ENCODE data around the gene ELOF1. TPM values are rescaled to one million over a fixed set of nuclear protein-coding genes. Genes with fewer than 3 reads are reported as not detected.
A peak's percentile ranks its signal among the peaks of the same experiment; 100 is the strongest.

The ELOF1 gene
- total and polyA plus RNA-seq, 2 of the 13 experiments (the other 11 are each of a cell fraction or from before 2014, with no cell fraction given), result 14.5 to 43.2 TPM

DNA sequence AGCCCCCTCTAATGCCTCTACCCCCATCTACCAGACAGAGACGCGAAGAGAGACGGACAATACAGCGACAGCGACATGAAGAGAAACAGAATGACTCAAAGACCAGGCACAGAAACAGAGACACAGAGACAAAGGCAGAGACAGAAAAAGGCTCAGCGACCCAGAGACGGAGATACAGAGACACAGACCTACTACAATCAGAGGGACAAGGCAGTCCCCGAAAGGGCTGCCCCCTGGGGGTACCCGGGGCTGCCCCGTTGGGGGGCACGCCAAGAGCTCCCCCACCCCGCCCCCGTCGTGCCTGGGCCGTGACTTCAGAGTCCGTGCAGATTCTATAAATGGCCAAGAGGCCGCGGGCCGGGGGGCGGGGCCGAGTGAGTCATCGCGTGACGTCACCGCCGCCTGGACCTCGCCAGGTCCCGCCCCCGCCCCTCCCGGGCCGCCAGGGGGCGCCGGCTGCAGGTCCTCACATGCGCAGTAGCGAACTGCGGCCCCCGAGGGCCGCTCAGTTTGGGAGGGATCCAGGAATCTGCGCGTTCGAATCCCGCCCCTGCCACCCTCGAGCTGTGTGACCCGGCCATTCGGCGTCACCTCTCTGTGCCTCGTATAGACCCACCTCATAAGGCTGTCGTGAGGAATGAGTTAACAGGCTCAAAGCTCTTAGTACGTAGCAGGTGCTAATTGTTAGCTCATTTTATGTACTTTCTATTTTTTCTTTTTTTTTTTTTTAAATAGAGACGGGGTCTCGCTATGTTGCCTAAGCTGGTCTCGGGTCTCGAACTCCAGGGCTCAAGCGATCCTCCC, 23.0 kb downstream of the ELOF1 start:
- H3K36me3 ChIP-seq (replicated peaks in 1 of 2; ENCODE audit: control insufficient read depth in 1 of 2, insufficient read depth in 2 of 2, low read length in 2 of 2), result no peaks in the 10 kb centered on the region
- peak overlapping the region; percentile 40; the same call in 1 of the 2 replicates for H3K9ac ChIP-seq (ENCODE audit: insufficient read depth, low read depth, low read length)
- DNase-seq (ENCODE audit: low spot score) (peak; percentile 68), ATAC-seq (peak; percentile 72), FAIRE-seq (peak; percentile 46)
- H2AFZ ChIP-seq (ENCODE audit: low read length), result peak overlapping the region; percentile 51
- H4K20me1 ChIP-seq (ENCODE audit: insufficient read depth, low read length), result no peaks in the 10 kb centered on the region
- H3K79me2 ChIP-seq (ENCODE audit: insufficient read depth, low read length), result no peaks in the 10 kb centered on the region
- peak overlapping the region; percentile 73 for H3K4me2 ChIP-seq (ENCODE audit: low read depth, low read length)
- H3K4me3 ChIP-seq (replicated peaks in 1 of 3; ENCODE audit: insufficient read depth in 1 of 3, low read depth in 2 of 3, low read length in 3 of 3), result peak overlapping the region; percentile 18 to 69 (median 47); a peak in 5 of 6 replicates
- no TSS peak for BruUV-seq (replicated peaks)
- H3K27me3 ChIP-seq (ENCODE audit: control insufficient read depth in 1 of 2, insufficient read depth in 2 of 2, low read length in 2 of 2), result peaks cover 0 to 4% of the 10 kb centered on the region in 2 experiments; a peak in 1 of 5 replicates
- H3K27ac ChIP-seq (ENCODE audit: extremely low read length, insufficient read depth, low read length), result no peak overlapping the region
- H3K4me1 ChIP-seq (ENCODE audit: insufficient read depth, low read length), result peaks cover 29% of the 10 kb centered on the region
- ChIA-PET CTCF (ENCODE audit: low intra/inter-chr PET ratio, low total read pairs) (interaction anchor here (1.4 kb wide), 1 partner anchor 52 kb away, joined by 6 read pairs; no protein-coding TSS in a partner anchor), POLR2A (interaction anchor here (0.6 kb wide), 1 partner anchor 12 kb away, joined by 3 read pairs; no protein-coding TSS in a partner anchor)
- intact Hi-C loops (cut with micrococcal nuclease; ENCODE audit: unreplicated experiment), result loop anchor here (2.0 kb wide), 1 partner anchor 51 kb away; no protein-coding TSS in a partner anchor
- WGBS (ENCODE audit: low lambda C conversion rate), result 28% methylated on average over 26 of the region's 54 CpGs
- in situ Hi-C loops (cut with HindIII; ENCODE audit: extremely low pct_ligation_motif_present, low pct_unique_long_range_greater_than_20kb), result no loop called here
- no peaks in the 10 kb centered on the region for H3K9me3 ChIP-seq (ENCODE audit: low read length)
- peak; percentile 54 for TF ChIP-seq TAF15 (IDR thresholded peaks at IDR 0.05; ENCODE audit: low read depth, low read length, poor library complexity, severe bottlenecking)
- peak; percentile 87 for TF ChIP-seq SP4 (CRISPR knock-in tag; IDR thresholded peaks at IDR 0.05)
- 0 out of 2 replicates have a peak, but pooled peaks have one; percentile 59 for TF ChIP-seq DNMT3B (CRISPR knock-in tag; conservative IDR thresholded peaks at IDR 0.05)
- peak; percentile 38; the same call in 1 of the 2 replicates for TF ChIP-seq MYC (CRISPR knock-in tag; IDR thresholded peaks at IDR 0.05; ENCODE audit: borderline replicate concordance)
- TF ChIP-seq SALL2 (CRISPR knock-in tag; IDR thresholded peaks at IDR 0.05), result 0 out of 2 replicates have a peak, but pooled peaks have one; percentile 77
- 0 out of 2 replicates have a peak, but pooled peaks have one; percentile 57 for TF ChIP-seq ZFP82 (CRISPR knock-in tag; IDR thresholded peaks at IDR 0.05; ENCODE audit: borderline replicate concordance)
- peak; percentile 51; the same call in 1 of the 2 replicates for TF ChIP-seq MEIS2 (CRISPR knock-in tag; IDR thresholded peaks at IDR 0.05)
- no peak for TF ChIP-seq ZNF10 (CRISPR knock-in tag; IDR thresholded peaks at IDR 0.05; ENCODE audit: borderline replicate concordance, low read depth)
- TF ChIP-seq, protein P1, sequence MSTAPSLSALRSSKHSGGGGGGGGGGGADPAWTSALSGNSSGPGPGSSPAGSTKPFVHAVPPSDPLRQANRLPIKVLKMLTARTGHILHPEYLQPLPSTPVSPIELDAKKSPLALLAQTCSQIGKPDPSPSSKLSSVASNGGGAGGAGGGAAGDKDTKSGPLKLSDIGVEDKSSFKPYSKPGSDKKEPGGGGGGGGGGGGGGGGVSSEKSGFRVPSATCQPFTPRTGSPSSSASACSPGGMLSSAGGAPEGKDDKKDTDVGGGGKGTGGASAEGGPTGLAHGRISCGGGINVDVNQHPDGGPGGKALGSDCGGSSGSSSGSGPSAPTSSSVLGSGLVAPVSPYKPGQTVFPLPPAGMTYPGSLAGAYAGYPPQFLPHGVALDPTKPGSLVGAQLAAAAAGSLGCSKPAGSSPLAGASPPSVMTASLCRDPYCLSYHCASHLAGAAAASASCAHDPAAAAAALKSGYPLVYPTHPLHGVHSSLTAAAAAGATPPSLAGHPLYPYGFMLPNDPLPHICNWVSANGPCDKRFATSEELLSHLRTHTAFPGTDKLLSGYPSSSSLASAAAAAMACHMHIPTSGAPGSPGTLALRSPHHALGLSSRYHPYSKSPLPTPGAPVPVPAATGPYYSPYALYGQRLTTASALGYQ (CRISPR knock-in tag; IDR thresholded peaks at IDR 0.05), result 0 out of 2 replicates have a peak, but pooled peaks have one; percentile 28
- TF ChIP-seq YEATS2 (CRISPR knock-in tag; IDR thresholded peaks at IDR 0.05; ENCODE audit: borderline replicate concordance), result peak; percentile 43; the same call in 1 of the 2 replicates
- TF ChIP-seq ADNP (CRISPR knock-in tag; IDR thresholded peaks at IDR 0.05), result peak; percentile 93
- TF ChIP-seq STAT5B (CRISPR knock-in tag; IDR thresholded peaks at IDR 0.05), result no peak
- peak; percentile 35 for TF ChIP-seq CBX1 (IDR thresholded peaks at IDR 0.05; ENCODE audit: low read depth)
- TF ChIP-seq, protein P2, sequence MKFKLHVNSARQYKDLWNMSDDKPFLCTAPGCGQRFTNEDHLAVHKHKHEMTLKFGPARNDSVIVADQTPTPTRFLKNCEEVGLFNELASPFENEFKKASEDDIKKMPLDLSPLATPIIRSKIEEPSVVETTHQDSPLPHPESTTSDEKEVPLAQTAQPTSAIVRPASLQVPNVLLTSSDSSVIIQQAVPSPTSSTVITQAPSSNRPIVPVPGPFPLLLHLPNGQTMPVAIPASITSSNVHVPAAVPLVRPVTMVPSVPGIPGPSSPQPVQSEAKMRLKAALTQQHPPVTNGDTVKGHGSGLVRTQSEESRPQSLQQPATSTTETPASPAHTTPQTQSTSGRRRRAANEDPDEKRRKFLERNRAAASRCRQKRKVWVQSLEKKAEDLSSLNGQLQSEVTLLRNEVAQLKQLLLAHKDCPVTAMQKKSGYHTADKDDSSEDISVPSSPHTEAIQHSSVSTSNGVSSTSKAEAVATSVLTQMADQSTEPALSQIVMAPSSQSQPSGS (CRISPR knock-in tag; IDR thresholded peaks at IDR 0.05), result peak; percentile 76; the same call in 1 of the 2 replicates
- TF ChIP-seq SMC3 (IDR thresholded peaks at IDR 0.05; ENCODE audit: low read length), result no peak; the same call in 1 of the 2 replicates
- TF ChIP-seq DR1 (CRISPR knock-in tag; IDR thresholded peaks at IDR 0.05), result 0 out of 2 replicates have a peak, but pooled peaks have one; percentile 47
- peak; percentile 30 for TF ChIP-seq HNRNPK (IDR thresholded peaks at IDR 0.05; ENCODE audit: low read depth, low read length, poor library complexity, severe bottlenecking)
- TF ChIP-seq ZMYM3 (CRISPR knock-in tag; IDR thresholded peaks at IDR 0.05), result peak; percentile 82
- no peak for TF ChIP-seq FLYWCH1 (CRISPR knock-in tag; IDR thresholded peaks at IDR 0.05)
- peak; percentile 88 for TF ChIP-seq ZNF670 (CRISPR knock-in tag; IDR thresholded peaks at IDR 0.05; ENCODE audit: borderline replicate concordance)
- 0 out of 2 replicates have a peak, but pooled peaks have one; percentile 29 for TF ChIP-seq ZNF563 (CRISPR knock-in tag; IDR thresholded peaks at IDR 0.05)
